ENCODE results near the gene SFI1. TPM values are rescaled to one million over a fixed set of nuclear protein-coding genes. Genes with fewer than 3 reads are reported as not detected.

SFI1 gene
- total RNA-seq, 1 donor from 2014 or later, result 40.6 TPM

GRCh38 chr22:31628969-31629708, 132.8 kb downstream of the SFI1 start:
- Mint-ChIP-seq H3K4me1 (ENCODE audit: unreplicated experiment) (peaks cover 52% of the 10 kb centered on the region), H3K4me3 (ENCODE audit: unreplicated experiment) (peak overlapping the region; percentile 88), H3K27ac (ENCODE audit: unreplicated experiment) (peak overlapping the region; percentile 34), H3K9me3 (ENCODE audit: unreplicated experiment) (no peaks in the 10 kb centered on the region), H3K36me3 (ENCODE audit: unreplicated experiment) (peaks cover 2% of the 10 kb centered on the region), H3K27me3 (ENCODE audit: unreplicated experiment) (no peaks in the 10 kb centered on the region)
- no peak for TF ChIP-seq CTCF (IDR thresholded peaks at IDR 0.05)
- no peak for DNase-seq (ENCODE audit: extremely low spot score, unreplicated experiment)

- peaks cover 2% of the 10 kb centered on the region for H3K36me3 Mint-ChIP-seq (ENCODE audit: unreplicated experiment)
- H3K27ac Mint-ChIP-seq (ENCODE audit: unreplicated experiment), result peak overlapping the region; percentile 41
Measured at GRCh38 chr22:31629741-31630184, 133.4 kb downstream of the SFI1 start.

GRCh38 chr22:31630331-31631329, 134.3 kb downstream of the SFI1 start:
- H3K9me3 Mint-ChIP-seq (ENCODE audit: unreplicated experiment), result no peaks in the 10 kb centered on the region
- peak overlapping the region; percentile 82 for H3K27ac Mint-ChIP-seq (ENCODE audit: unreplicated experiment)
- peak overlapping the region; percentile 88 for H3K4me3 Mint-ChIP-seq (ENCODE audit: unreplicated experiment)
- TF ChIP-seq CTCF (IDR thresholded peaks at IDR 0.05), result no peak
- peaks cover 42% of the 10 kb centered on the region for H3K4me1 Mint-ChIP-seq (ENCODE audit: unreplicated experiment)
- H3K27me3 Mint-ChIP-seq (ENCODE audit: unreplicated experiment), result no peaks in the 10 kb centered on the region
- peaks cover 2% of the 10 kb centered on the region for H3K36me3 Mint-ChIP-seq (ENCODE audit: unreplicated experiment)
- DNase-seq (ENCODE audit: extremely low spot score, unreplicated experiment), result peak; percentile 89

More at GRCh38 chr22:31629741-31630184, 133.4 kb downstream of the SFI1 start:
- H3K27me3 Mint-ChIP-seq (ENCODE audit: unreplicated experiment), result no peaks in the 10 kb centered on the region
- DNase-seq (ENCODE audit: extremely low spot score, unreplicated experiment), result no peak
- H3K4me1 Mint-ChIP-seq (ENCODE audit: unreplicated experiment), result peaks cover 47% of the 10 kb centered on the region
- no peaks in the 10 kb centered on the region for H3K9me3 Mint-ChIP-seq (ENCODE audit: unreplicated experiment)
- no peak for TF ChIP-seq CTCF (IDR thresholded peaks at IDR 0.05)
- peak overlapping the region; percentile 88 for H3K4me3 Mint-ChIP-seq (ENCODE audit: unreplicated experiment)

- Mint-ChIP-seq H3K4me3 (ENCODE audit: unreplicated experiment) (peak overlapping the region; percentile 88), H3K36me3 (ENCODE audit: unreplicated experiment) (no peaks in the 10 kb centered on the region), H3K27me3 (ENCODE audit: unreplicated experiment) (no peaks in the 10 kb centered on the region), H3K4me1 (ENCODE audit: unreplicated experiment) (peaks cover 35% of the 10 kb centered on the region), H3K27ac (ENCODE audit: unreplicated experiment) (peak overlapping the region; percentile 82), H3K9me3 (ENCODE audit: unreplicated experiment) (no peaks in the 10 kb centered on the region)
- no peak for TF ChIP-seq CTCF (IDR thresholded peaks at IDR 0.05)
- no peak for DNase-seq (ENCODE audit: extremely low spot score, unreplicated experiment)
Measured at GRCh38 chr22:31631436-31631835, 135.1 kb downstream of the SFI1 start.

Measured in osteocyte (in vitro differentiated cells).